ENCODE results near the gene YPEL4. TPM values are rescaled to one million over a fixed set of nuclear protein-coding genes. Genes with fewer than 3 reads are reported as not detected.
"Not testable (repeated sequence)": the region's sequence is repeated elsewhere in the genome, so short reads cannot be mapped to it uniquely, and the experiment has no call there.

The YPEL4 gene
- under 1 TPM; 0.44 to 0.98 TPM for total RNA-seq

- DNase-seq, result no peak
- H3K27me3 ChIP-seq, result peaks cover 36% of the 10 kb centered on the region
- no peak for TF ChIP-seq CTCF (IDR thresholded peaks at IDR 0.05)
- no peak within 1 kb of the TSS for H3K27ac ChIP-seq
- intact Hi-C loops (cut with DNase I), result loop anchor here (10.0 kb wide), 1 partner anchor 115 kb away; the partner anchor contains the start of genes SMTNL1 and TIMM10
- H3K36me3 ChIP-seq, result no peaks in the 10 kb centered on the region
- H3K4me1 ChIP-seq, result no peaks in the 10 kb centered on the region
- H3K4me3 ChIP-seq, result peak within 1 kb of the TSS; percentile 22
- no peaks in the 10 kb centered on the region for H3K9me3 ChIP-seq
- peak within 1 kb of the TSS; percentile 1 to 46 for H3K9ac ChIP-seq (ENCODE audit: low read depth in 2 of 2, low read length in 2 of 2)
Observed at GRCh38 chr11:57649826-57650738, at the start of gene YPEL4. YPEL4 (minus strand) TSS chr11:57649912; CDS start chr11:57647107, 2,805 bp downstream.

GRCh38 chr11:57698843-57699365 is 49.2 kb upstream of the YPEL4 start:
- intact Hi-C loops (cut with DNase I), result no loop called here
- no peak for DNase-seq
- Histone ChIP-seq H3K4me1 (no peaks in the 10 kb centered on the region), H3K27me3 (no peaks in the 10 kb centered on the region), H3K9ac (ENCODE audit: low read depth in 2 of 2, low read length in 2 of 2) (no peak overlapping the region), H3K36me3 (peaks cover 55% of the 10 kb centered on the region), H3K4me3 (no peak overlapping the region), H3K9me3 (no peaks in the 10 kb centered on the region), H3K27ac (no peak overlapping the region)
- TF ChIP-seq CTCF (IDR thresholded peaks at IDR 0.05), result no peak

- H3K9me3 ChIP-seq; H3K27ac ChIP-seq; intact Hi-C loops (cut with DNase I); H3K9ac ChIP-seq (ENCODE audit: low read depth in 2 of 2, low read length in 2 of 2); H3K4me3 ChIP-seq; H3K27me3 ChIP-seq; H3K4me1 ChIP-seq; DNase-seq: not testable (repeated sequence)
- peaks cover 61% of the 10 kb centered on the region for H3K36me3 ChIP-seq
Observed at GRCh38 chr11:57690474-57690873, 40.8 kb upstream of the YPEL4 start.

GRCh38 chr11:57681168-57681567 is 31.5 kb upstream of the YPEL4 start:
- H3K36me3 ChIP-seq, result peaks cover 9% of the 10 kb centered on the region
- intact Hi-C loops (cut with DNase I), result no loop called here
- no peak for TF ChIP-seq CTCF (IDR thresholded peaks at IDR 0.05)
- no peaks in the 10 kb centered on the region for H3K27me3 ChIP-seq
- H3K9ac ChIP-seq (ENCODE audit: low read depth in 2 of 2, low read length in 2 of 2), result no peak overlapping the region
- H3K4me3 ChIP-seq, result no peak overlapping the region
- no peak overlapping the region for H3K27ac ChIP-seq
- H3K9me3 ChIP-seq, result no peaks in the 10 kb centered on the region
- no peak for DNase-seq
- H3K4me1 ChIP-seq, result no peaks in the 10 kb centered on the region

GRCh38 chr11:57680552-57680874 is 30.8 kb upstream of the YPEL4 start:
- intact Hi-C loops (cut with DNase I), result no loop called here
- no peak overlapping the region for H3K4me3 ChIP-seq
- H3K9me3 ChIP-seq, result no peaks in the 10 kb centered on the region
- peak overlapping the region; percentile 25 for H3K27ac ChIP-seq
- TF ChIP-seq CTCF (IDR thresholded peaks at IDR 0.05), result no peak
- no peak for DNase-seq
- no peaks in the 10 kb centered on the region for H3K27me3 ChIP-seq
- H3K9ac ChIP-seq (ENCODE audit: low read depth in 2 of 2, low read length in 2 of 2), result no peak overlapping the region
- peaks cover 3% of the 10 kb centered on the region for H3K36me3 ChIP-seq
- H3K4me1 ChIP-seq, result no peaks in the 10 kb centered on the region

- intact Hi-C loops (cut with DNase I), result no loop called here
- Histone ChIP-seq H3K9ac (ENCODE audit: low read depth in 2 of 2, low read length in 2 of 2) (no peak overlapping the region), H3K36me3 (peaks cover 3% of the 10 kb centered on the region), H3K27ac (no peak overlapping the region), H3K4me3 (no peak overlapping the region), H3K9me3 (no peaks in the 10 kb centered on the region), H3K27me3 (no peaks in the 10 kb centered on the region), H3K4me1 (no peaks in the 10 kb centered on the region)
- TF ChIP-seq CTCF (IDR thresholded peaks at IDR 0.05), result no peak
- no peak for DNase-seq
Observed at GRCh38 chr11:57679396-57679795, 29.7 kb upstream of the YPEL4 start.

Measured in colonic mucosa (tissue), 4 donors.